ENCODE measurements around the gene HOXC9. TPM values are rescaled to one million over a fixed set of nuclear protein-coding genes. Genes with fewer than 3 reads are reported as not detected.

Gene HOXC9
- total RNA-seq, 6 donors from 2014 or later: 0.17 to 0.23 TPM; not detected in 4

- DNase-seq (no peak), ATAC-seq (ENCODE audit: low FRiP score in 2 of 2) (no peak)
- H3K36me3 ChIP-seq: no peaks in the 10 kb centered on the region
- peaks cover 16 to 35% (median 23%) of the 10 kb centered on the region in 4 donors for H3K4me1 ChIP-seq
- H3K4me3 ChIP-seq: no peak overlapping the region
- TF ChIP-seq CTCF (IDR thresholded peaks at IDR 0.05): no peak
- no peak for TF ChIP-seq POLR2A (IDR thresholded peaks at IDR 0.05)
- TF ChIP-seq POLR2AphosphoS5 (IDR thresholded peaks at IDR 0.05): no peak
- no peak for TF ChIP-seq EP300 (IDR thresholded peaks at IDR 0.05)
- H3K9me3 ChIP-seq: no peaks in the 10 kb centered on the region
- 19 to 23% methylated on average over 10 of the region's 10 CpGs for WGBS, 2 donors
- no peak overlapping the region for H3K27ac ChIP-seq
- peaks cover 3 to 88% (median 43%) of the 10 kb centered on the region in 4 donors for H3K27me3 ChIP-seq
These were observed 10.4 kb downstream of the HOXC9 start for GRCh38 chr12:54010053-54010971.

- WGBS, 2 donors: 9 to 10% methylated on average over 17 of the region's 17 CpGs
- Histone ChIP-seq H3K36me3 (no peaks in the 10 kb centered on the region), H3K4me1 (peaks cover 14 to 28% (median 20%) of the 10 kb centered on the region in 4 donors), H3K4me3 (no peak overlapping the region), H3K27me3 (peaks cover 5 to 89% (median 42%) of the 10 kb centered on the region in 4 donors), H3K9me3 (no peaks in the 10 kb centered on the region), H3K27ac (no peak overlapping the region)
- no peak for DNase-seq
- ATAC-seq (ENCODE audit: low FRiP score in 2 of 2): no peak
- TF ChIP-seq EP300 (IDR thresholded peaks at IDR 0.05) (no peak), POLR2A (IDR thresholded peaks at IDR 0.05) (no peak), CTCF (IDR thresholded peaks at IDR 0.05) (no peak), POLR2AphosphoS5 (IDR thresholded peaks at IDR 0.05) (no peak)
These were observed 11.2 kb downstream of the HOXC9 start for GRCh38 chr12:54010972-54011664.

- Histone ChIP-seq H3K27ac (no peak overlapping the region), H3K36me3 (no peaks in the 10 kb centered on the region)
These were observed 11.9 kb downstream of the HOXC9 start for GRCh38 chr12:54011665-54012532.

More at GRCh38 chr12:54011665-54012532, 11.9 kb downstream of the HOXC9 start:
- Histone ChIP-seq H3K4me1 (peaks cover 8 to 21% (median 16%) of the 10 kb centered on the region in 4 donors), H3K4me3 (no peak overlapping the region), H3K27me3 (peaks cover 5 to 89% (median 46%) of the 10 kb centered on the region in 4 donors), H3K9me3 (no peaks in the 10 kb centered on the region)
- ATAC-seq (ENCODE audit: low FRiP score in 2 of 2) (no peak), DNase-seq (no peak)
- TF ChIP-seq CTCF (IDR thresholded peaks at IDR 0.05): no peak
- TF ChIP-seq POLR2A (IDR thresholded peaks at IDR 0.05): no peak
- no peak for TF ChIP-seq EP300 (IDR thresholded peaks at IDR 0.05)
- no peak for TF ChIP-seq POLR2AphosphoS5 (IDR thresholded peaks at IDR 0.05)
- 18 to 21% methylated on average over 14 of the region's 14 CpGs for WGBS, 2 donors

Measured in upper lobe of left lung (tissue), 6 donors.